ENCODE results near the gene SMIM20.
"Not testable (repeated sequence)": the region's sequence is repeated elsewhere in the genome, so short reads cannot be mapped to it uniquely, and the experiment has no call there.

SMIM20 gene

GRCh38 chr4:25913851-25914669 is at the start of gene SMIM20:
TSS of gene SMIM20 (plus strand) at chr4:25914220. CDS start at chr4:25914314, 94 bp downstream.
- DNase-seq (ENCODE audit: low spot score): peak; percentile 93

GRCh38 chr4:25865586-25865985 is 48.4 kb upstream of the SMIM20 start:
- DNase-seq (ENCODE audit: low spot score): no peak

GRCh38 chr4:25866401-25866800 is 47.6 kb upstream of the SMIM20 start:
- not testable (repeated sequence) for DNase-seq (ENCODE audit: low spot score)

GRCh38 chr4:25867781-25868294 is 46.2 kb upstream of the SMIM20 start:
- DNase-seq (ENCODE audit: low spot score): no peak

- DNase-seq (ENCODE audit: low spot score): no peak
Measured at GRCh38 chr4:25870081-25870480, 43.9 kb upstream of the SMIM20 start.

- no peak for DNase-seq (ENCODE audit: low spot score)
Measured at GRCh38 chr4:25872851-25873631, 41.0 kb upstream of the SMIM20 start.

- DNase-seq (ENCODE audit: low spot score): no peak
Measured at GRCh38 chr4:25873632-25874129, 40.3 kb upstream of the SMIM20 start.

GRCh38 chr4:25874655-25875054 is 39.4 kb upstream of the SMIM20 start:
- no peak for DNase-seq (ENCODE audit: low spot score)

- DNase-seq (ENCODE audit: low spot score): no peak
Measured at GRCh38 chr4:25875281-25875745, 38.7 kb upstream of the SMIM20 start.

- no peak for DNase-seq (ENCODE audit: low spot score)
Measured at GRCh38 chr4:25878676-25879075, 35.3 kb upstream of the SMIM20 start.

- DNase-seq (ENCODE audit: low spot score): no peak
Measured at GRCh38 chr4:25879091-25879584, 34.9 kb upstream of the SMIM20 start.

GRCh38 chr4:25879587-25879986 is 34.4 kb upstream of the SMIM20 start:
- DNase-seq (ENCODE audit: low spot score): no peak

- no peak for DNase-seq (ENCODE audit: low spot score)
Measured at GRCh38 chr4:25879991-25880651, 33.9 kb upstream of the SMIM20 start.

- DNase-seq (ENCODE audit: low spot score): no peak
Measured at GRCh38 chr4:25881193-25881592, 32.8 kb upstream of the SMIM20 start.

GRCh38 chr4:25882226-25882625 is 31.8 kb upstream of the SMIM20 start:
- DNase-seq (ENCODE audit: low spot score): no peak

GRCh38 chr4:25883565-25883964 is 30.5 kb upstream of the SMIM20 start:
- no peak for DNase-seq (ENCODE audit: low spot score)

GRCh38 chr4:25884031-25884782 is 29.8 kb upstream of the SMIM20 start:
- no peak for DNase-seq (ENCODE audit: low spot score)

GRCh38 chr4:25888781-25889180 is 25.2 kb upstream of the SMIM20 start:
- DNase-seq (ENCODE audit: low spot score): no peak

- DNase-seq (ENCODE audit: low spot score): no peak
Measured at GRCh38 chr4:25889589-25890503, 24.2 kb upstream of the SMIM20 start.

Data from putamen (tissue), 1 donor.